ENCODE results near the gene EPHA6.
A peak's percentile ranks its signal among the peaks of the same experiment; 100 is the strongest.

The EPHA6 gene

GRCh38 chr3:97131476-97131875 lies 317.1 kb downstream of the EPHA6 start:
- DNase-seq (ENCODE audit: low read depth) = peak; percentile 80
- H3K4me3 ChIP-seq (ENCODE audit: low read depth, low read length) = no peak overlapping the region
- TF ChIP-seq, protein P1, sequence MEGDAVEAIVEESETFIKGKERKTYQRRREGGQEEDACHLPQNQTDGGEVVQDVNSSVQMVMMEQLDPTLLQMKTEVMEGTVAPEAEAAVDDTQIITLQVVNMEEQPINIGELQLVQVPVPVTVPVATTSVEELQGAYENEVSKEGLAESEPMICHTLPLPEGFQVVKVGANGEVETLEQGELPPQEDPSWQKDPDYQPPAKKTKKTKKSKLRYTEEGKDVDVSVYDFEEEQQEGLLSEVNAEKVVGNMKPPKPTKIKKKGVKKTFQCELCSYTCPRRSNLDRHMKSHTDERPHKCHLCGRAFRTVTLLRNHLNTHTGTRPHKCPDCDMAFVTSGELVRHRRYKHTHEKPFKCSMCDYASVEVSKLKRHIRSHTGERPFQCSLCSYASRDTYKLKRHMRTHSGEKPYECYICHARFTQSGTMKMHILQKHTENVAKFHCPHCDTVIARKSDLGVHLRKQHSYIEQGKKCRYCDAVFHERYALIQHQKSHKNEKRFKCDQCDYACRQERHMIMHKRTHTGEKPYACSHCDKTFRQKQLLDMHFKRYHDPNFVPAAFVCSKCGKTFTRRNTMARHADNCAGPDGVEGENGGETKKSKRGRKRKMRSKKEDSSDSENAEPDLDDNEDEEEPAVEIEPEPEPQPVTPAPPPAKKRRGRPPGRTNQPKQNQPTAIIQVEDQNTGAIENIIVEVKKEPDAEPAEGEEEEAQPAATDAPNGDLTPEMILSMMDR (IDR thresholded peaks at IDR 0.05; ENCODE audit: control insufficient read depth, extremely low read depth, insufficient read depth) = no peak

GRCh38 chr3:97138914-97139541 lies 324.6 kb downstream of the EPHA6 start:
- DNase-seq (ENCODE audit: low read depth) = no peak
- no peak overlapping the region for H3K4me3 ChIP-seq (ENCODE audit: low read depth, low read length)
- TF ChIP-seq, protein P1 (IDR thresholded peaks at IDR 0.05; ENCODE audit: control insufficient read depth, extremely low read depth, insufficient read depth) = peak; percentile 17; the same call in 1 of the 2 replicates

DNA sequence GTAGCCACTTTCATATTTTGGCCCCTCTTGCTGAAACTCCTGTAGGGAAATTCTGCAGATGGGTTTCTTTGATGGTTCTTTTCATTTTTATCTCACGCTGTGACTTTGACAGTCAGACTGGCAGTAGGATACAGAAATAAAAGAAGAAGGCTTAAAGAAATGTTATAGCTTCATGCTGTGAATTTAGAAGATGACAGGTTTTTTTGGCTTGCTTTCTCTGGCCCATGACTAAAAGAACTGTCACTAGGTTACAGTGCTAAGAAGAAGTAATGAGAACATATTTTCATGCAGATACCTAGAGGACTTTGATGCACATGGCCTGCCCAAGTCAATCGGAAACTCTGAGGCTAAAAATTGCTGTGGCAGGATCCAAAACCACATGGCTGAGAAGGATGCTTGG lies 334.5 kb downstream of the EPHA6 start:
- H3K4me3 ChIP-seq (ENCODE audit: low read depth, low read length) = no peak overlapping the region
- no peak for DNase-seq (ENCODE audit: low read depth)
- TF ChIP-seq, protein P1 (IDR thresholded peaks at IDR 0.05; ENCODE audit: control insufficient read depth, extremely low read depth, insufficient read depth) = no peak

- no peak for DNase-seq (ENCODE audit: low read depth)
- H3K4me3 ChIP-seq (ENCODE audit: low read depth, low read length) = no peak overlapping the region
- TF ChIP-seq, protein P1 (IDR thresholded peaks at IDR 0.05; ENCODE audit: control insufficient read depth, extremely low read depth, insufficient read depth) = no peak
Observed at GRCh38 chr3:97161169-97161568, 346.8 kb downstream of the EPHA6 start.

GRCh38 chr3:97177242-97177641 lies 362.8 kb downstream of the EPHA6 start:
- no peak overlapping the region for H3K4me3 ChIP-seq (ENCODE audit: low read depth, low read length)
- TF ChIP-seq, protein P1 (IDR thresholded peaks at IDR 0.05; ENCODE audit: control insufficient read depth, extremely low read depth, insufficient read depth) = no peak
- DNase-seq (ENCODE audit: low read depth) = peak; percentile 66

DNA sequence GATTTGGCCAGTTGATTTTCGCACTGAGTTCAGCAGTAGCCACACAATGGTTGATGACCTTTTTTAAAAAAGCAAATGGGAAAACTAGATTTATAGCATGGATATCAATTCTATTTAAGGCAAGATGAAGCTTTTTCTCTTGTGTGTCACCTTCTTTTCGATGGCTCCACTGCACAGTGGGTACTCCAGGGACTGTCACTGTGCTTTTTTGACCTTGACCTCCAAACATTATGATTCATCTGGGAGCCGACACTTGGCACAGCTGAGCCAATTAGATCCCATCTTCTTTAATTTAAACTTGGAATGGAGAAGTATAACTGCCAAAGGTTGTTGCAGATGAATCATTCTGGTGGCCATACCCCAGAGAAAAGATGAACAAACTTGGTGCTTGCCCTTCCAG lies 367.3 kb downstream of the EPHA6 start:
- no peak overlapping the region for H3K4me3 ChIP-seq (ENCODE audit: low read depth, low read length)
- TF ChIP-seq, protein P1 (IDR thresholded peaks at IDR 0.05; ENCODE audit: control insufficient read depth, extremely low read depth, insufficient read depth) = no peak
- no peak for DNase-seq (ENCODE audit: low read depth)

GRCh38 chr3:97187771-97188170 lies 373.4 kb downstream of the EPHA6 start:
- TF ChIP-seq, protein P1 (IDR thresholded peaks at IDR 0.05; ENCODE audit: control insufficient read depth, extremely low read depth, insufficient read depth) = no peak
- H3K4me3 ChIP-seq (ENCODE audit: low read depth, low read length) = no peak overlapping the region
- DNase-seq (ENCODE audit: low read depth) = no peak

Measured in LNCaP clone FGC (cell line).